WI38 (cell line): ENCODE results near the gene USP46.

ENCODE experiments used
- H3K4me3 ChIP-seq: 2 replicates; pipeline ENCODE4 v1.5.1; 2011; ENCODE audit warnings: low read depth, mild to moderate bottlenecking, control low read depth, low read length
- CTCF ChIP-seq: IDR thresholded peaks from 2 replicates; pipeline ENCODE4 v1.5.1; 2012; ENCODE audit warnings: low read depth, mild to moderate bottlenecking, control low read depth, low read length

USP46 gene

GRCh38 chr4:52611030-52611555, 48.0 kb downstream of the USP46 start:
- no peak for TF ChIP-seq CTCF
- no peak overlapping the region for H3K4me3 ChIP-seq

- TF ChIP-seq CTCF, result no peak
- no peak overlapping the region for H3K4me3 ChIP-seq
These were observed 52.4 kb downstream of the USP46 start for GRCh38 chr4:52606726-52607125.

GRCh38 chr4:52606040-52606439, 53.1 kb downstream of the USP46 start:
- H3K4me3 ChIP-seq, result no peak overlapping the region
- TF ChIP-seq CTCF, result no peak

- no peak for TF ChIP-seq CTCF
- no peak overlapping the region for H3K4me3 ChIP-seq
These were observed 54.9 kb downstream of the USP46 start for GRCh38 chr4:52604215-52604614.

- TF ChIP-seq CTCF, result no peak
These were observed 58.8 kb downstream of the USP46 start for GRCh38 chr4:52600275-52600674.

GRCh38 chr4:52595001-52595400, 64.1 kb downstream of the USP46 start:
- no peak overlapping the region for H3K4me3 ChIP-seq
- TF ChIP-seq CTCF, result no peak

More at GRCh38 chr4:52600275-52600674, 58.8 kb downstream of the USP46 start:
- H3K4me3 ChIP-seq, result no peak overlapping the region

- H3K4me3 ChIP-seq, result no peak overlapping the region
- no peak for TF ChIP-seq CTCF
These were observed 66.8 kb downstream of the USP46 start for GRCh38 chr4:52592287-52592686.
